ENCODE results near the gene PLA2G4B. TPM values are rescaled to one million over a fixed set of nuclear protein-coding genes. Genes with fewer than 3 reads are reported as not detected.
A peak's percentile ranks its signal among the peaks of the same experiment; 100 is the strongest.

The PLA2G4B gene
- total RNA-seq, 1 donor from 2014 or later: 4.1 TPM

DNA sequence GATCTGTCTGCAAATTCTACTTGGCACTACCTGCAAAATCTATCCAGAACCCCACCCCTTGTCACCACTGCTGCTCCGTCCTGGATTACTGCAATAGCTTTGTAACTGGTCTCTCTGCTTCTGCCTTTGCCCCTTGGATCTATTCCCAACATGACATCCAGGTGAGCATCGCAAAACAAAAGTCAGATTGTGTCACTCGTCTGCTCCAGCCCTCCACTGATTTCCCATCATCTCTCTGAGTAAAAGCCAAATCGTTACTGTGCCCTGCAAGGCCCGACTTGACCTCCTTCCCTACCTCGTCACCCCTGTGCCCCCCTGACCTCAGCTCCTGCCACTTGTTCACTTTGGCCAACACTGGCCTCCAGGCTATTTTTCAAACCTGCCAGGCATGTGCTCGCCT, 45.8 kb downstream of the PLA2G4B start:
- DNase-seq (ENCODE audit: low read depth): no peak

DNA sequence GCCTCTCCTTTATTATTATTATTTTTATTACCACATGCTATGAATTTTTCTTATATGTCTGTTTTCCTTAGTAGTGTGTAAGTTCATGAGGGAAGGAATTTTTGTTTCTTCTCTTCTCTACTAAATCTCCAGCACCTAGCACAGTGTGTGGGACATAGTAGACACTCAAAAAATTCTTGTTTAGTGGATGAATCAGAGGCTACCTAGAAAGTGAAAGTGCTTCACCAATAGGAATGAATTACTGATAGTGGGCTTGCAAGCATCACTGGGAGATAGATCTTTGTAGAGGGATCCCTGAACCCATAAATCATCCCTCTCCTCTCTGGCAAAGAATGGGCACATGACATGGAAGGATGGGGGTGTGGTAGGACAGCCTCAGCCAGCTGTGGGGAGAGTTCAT, 46.7 kb downstream of the PLA2G4B start:
- DNase-seq (ENCODE audit: low read depth): no peak

DNA sequence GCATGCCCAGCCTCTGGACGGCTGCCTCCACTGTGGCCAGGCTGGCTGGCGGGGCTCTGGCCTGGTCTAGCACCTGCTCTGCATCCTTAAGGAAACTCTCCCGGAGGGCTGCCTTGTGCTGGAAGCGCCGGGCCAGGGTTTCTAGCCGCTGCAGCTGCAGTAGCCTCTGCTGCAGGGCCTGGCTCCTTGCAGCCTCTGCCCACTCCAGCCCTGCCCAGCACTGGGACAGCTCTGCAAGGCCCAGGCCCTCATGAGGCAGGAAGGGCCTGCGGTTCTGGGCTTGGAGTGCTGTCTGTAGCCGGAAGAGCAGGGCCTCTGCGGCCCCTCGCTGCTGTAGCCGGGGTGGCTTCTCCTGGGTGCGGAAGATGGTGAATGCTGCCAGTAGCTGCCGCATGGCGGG, 47.2 kb downstream of the PLA2G4B start:
- no peak for DNase-seq (ENCODE audit: low read depth)

DNA sequence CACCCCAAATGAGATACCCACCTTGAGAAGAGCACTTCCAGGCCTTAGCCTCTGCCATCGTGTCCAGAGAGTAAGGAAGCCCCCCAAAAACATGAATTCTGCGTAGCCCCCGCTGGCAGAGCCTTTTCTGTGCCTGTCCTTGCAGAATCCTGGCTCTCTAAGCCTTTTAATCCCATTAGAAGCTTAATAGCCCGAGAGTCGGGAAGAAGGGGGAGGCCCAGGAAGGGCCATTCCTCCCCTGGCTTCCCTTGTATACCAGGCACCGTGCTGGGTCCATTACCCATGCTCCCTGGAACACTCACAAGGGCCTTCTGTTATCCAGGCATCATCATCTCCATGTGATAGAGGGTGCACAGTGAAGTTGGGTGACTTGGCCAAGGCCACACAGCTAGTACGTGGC, 48.1 kb downstream of the PLA2G4B start:
- no peak for DNase-seq (ENCODE audit: low read depth)

DNA sequence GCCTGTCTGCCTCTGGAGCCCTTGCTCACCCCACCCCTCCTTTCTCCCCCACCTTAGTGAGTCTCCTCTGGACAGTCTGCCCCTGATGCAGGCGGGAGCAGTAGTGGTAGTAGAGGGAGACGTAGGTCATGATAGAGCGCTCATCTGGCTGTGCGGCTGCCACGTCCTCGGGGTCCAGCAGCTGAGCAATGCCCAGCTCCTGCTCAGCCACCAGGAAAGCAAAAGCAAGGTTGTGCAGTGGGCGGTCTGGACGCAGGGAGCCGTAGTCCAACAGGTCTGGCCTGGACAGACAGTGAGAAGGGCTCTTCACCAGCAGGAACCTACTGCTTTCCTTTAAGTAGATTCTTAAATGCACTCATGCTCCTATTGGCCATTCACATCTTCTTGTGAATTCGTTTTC, 48.5 kb downstream of the PLA2G4B start:
- DNase-seq (ENCODE audit: low read depth): no peak

DNA sequence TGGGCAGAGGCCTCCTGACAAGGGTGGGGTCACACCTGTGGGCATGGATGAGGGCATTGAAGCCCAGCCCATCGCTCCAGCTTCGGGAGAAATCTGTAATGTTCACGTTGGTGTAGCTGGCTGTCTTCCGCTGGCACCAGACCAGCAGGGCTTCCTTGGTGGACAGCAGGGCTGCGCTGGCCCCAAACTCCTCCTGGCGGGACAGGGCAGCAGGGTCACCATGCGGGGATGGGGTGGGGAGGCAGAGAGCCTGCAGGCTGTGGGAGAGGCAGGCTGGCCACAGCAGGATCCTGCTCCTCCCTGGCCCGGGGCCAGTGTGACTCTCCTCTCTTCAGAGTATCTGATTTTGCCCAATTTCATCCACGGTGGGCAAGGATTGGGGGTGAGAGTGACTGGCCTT, 49.2 kb downstream of the PLA2G4B start:
- no peak for DNase-seq (ENCODE audit: low read depth)

DNA sequence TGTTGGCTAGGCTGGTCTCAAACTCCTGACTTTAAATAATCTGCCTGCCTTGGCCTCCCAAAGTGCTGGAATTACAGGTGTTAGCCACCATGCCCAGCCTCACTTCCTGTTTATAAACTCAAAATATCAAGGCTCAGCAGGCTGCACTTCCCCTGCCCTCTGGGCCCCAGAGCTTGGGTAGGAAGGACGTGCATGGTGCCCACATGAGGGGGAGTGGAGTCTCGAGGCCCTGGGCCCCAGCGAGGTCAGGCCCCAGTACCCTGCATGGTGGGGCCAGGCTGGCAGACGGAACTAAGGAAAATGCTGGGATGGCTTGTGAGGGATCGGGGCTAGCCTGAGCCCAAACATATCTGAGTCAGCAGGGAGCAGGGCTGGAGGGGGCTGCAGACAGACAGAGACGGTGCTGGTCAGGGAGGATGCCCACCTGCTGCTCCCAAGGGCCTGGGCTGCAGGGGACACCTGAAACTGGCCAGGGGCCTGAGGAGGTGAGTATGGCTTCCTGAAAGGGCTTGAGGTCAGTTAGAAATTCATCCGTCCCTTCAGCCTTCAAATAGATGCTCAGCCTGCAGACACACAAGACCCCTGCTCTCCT, 50.1 kb downstream of the PLA2G4B start:
- DNase-seq (ENCODE audit: low read depth): no peak

DNA sequence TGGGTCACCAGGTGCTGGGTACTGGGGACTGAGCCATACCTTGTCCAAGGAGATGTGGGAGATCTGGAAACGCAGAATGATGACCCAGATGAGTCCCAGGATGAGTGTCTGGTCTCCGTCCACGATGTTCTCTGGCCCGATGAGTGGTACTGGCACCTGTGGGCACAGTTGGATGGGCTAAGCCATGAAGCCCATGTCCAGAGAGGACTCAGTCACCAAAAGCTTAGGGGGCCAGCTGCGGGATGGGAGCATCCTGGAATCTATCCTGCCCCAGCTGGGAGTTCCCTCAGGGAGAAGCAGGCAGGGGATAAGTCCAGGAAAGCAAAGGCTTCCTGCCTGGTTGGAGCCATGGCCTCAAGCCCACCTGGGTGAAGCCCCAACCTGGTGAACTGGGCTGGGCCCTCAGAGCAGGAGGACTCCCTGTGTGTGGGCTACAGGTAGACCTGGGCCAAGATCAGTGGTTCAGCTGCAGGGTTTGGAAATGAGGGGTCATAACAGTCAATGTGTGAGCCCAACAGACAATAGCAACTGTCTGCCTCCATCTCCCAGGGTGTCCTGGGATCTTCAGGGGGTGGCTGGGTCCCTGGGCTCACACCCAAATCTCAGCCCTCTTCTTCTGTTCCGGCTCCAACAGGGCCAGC, 51.5 kb downstream of the PLA2G4B start:
- no peak for DNase-seq (ENCODE audit: low read depth)

DNA sequence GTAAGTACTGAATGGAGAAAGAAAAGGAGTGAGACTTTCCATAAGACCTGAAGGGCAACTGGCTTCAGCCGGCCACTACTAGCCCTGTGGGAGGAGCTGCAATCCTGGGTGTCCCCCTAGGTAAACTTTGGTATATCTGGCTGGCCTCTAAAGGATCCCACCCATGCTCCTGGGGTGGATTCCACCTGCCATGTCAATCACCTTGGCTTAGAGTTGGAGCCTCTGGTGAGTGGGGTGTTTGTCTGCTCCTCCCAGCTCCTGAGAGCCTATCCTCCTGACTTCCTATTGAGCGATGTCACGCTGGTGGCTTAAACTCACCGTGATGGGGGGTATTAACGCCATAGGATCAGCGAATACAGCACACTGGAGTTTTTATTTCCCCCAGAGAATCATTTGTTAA, 52.6 kb downstream of the PLA2G4B start:
- DNase-seq (ENCODE audit: low read depth): no peak

DNA sequence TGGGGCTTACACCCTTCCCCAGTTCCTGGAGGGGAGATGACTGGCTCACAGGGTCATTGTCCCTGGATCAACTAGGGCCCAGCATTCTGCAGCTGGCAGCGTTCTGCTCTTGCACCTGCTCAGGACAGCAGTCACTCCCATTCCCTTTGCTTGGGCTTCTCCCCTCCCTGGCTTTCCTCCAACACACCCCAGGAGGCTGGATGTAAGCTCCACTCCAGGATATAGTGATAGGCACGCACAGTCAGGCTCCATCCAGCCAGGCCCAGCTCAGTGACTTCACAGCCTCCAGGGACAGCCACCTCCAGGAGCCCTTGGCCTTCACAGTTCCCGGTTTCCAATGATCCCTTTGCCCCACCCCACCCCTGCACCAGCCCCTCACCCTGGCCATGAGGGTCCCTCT, 53.3 kb downstream of the PLA2G4B start:
- peak; percentile 47 for DNase-seq (ENCODE audit: low read depth)

DNA sequence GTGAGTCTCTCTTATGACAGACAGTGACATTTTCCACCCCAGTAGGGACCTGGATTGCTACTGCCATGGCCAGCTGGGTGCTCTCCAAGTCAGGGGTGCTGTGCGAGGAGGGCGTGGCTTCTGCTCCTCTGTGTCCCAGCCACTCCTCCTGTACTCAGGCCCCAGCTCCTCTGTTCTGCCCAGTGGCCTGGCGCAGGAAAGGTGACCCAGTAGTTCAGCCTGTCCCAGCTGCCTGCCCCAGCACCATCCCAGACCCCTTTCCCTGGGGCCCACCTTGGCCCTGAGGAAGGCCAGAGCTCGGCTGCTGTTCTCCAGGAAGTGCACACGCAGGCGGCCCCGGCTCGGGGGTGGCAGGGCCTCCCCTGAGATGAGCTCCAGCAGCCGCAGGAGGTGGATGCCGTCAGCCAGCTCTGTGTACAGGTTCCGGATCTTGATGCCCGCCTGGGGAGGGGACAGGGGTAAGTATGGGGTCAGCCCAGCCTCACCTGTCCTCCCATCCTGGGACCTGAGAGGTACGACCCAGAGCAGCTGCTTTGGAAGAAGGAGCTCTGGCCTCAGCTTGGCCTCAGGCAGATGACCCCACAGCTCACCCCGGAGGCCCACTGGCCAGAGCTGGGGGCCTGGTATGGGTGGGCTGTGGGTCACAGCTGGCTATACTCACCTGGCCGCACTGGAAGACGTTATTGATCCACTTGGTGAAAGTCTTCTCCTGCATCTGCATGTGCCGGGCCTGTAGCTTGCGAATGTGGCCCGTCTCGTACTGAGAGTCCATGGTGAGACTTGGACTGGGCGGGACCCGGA, 54.2 kb downstream of the PLA2G4B start:
- DNase-seq (ENCODE audit: low read depth): no peak

DNA sequence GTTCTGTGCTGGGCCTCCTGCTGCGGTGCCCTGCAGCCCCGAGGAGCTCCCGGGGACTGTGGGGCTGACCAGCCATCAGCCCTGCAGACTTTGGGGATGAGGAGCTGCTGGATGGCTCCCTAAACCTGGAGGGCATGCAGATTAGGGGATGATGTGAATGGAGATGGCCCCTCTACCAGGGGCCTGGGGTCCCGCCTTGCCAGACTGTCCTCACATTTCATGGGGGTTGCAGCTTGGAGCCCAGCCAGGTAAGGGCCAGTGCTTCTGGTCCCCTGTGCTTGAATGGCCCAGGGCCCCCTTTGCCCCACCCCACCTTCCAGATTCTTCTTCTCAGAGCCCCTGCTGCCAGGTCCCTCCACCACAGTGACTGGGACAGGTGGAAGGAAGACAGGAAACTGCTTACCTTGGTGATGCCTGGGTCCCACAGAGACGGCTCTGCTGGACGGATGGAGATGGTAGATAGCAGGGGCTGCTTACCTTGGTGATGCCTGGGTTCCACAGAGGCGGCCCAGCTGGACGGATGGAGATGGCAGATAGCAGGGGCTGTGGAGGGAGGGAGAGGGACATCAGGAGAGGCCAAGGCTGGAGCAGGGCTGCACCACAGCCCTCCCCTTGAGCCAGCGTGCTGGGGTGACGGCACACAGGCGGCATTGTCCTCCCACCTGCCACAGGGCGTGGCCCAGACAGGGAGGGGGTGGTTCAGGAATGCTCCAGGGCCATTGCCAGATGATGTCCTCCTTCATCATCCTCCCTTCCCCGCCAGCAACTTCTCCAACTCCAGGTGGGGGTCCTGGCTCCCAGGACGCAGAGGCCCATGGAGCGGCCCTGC, 55.0 kb downstream of the PLA2G4B start, which contains the start of gene SPTBN5:
Gene SPTBN5 (minus strand): TSS at position 632 of the 829 bp plus-strand sequence. CDS start 556 bp downstream, at position 76.
- DNase-seq (ENCODE audit: low read depth): no peak

DNA sequence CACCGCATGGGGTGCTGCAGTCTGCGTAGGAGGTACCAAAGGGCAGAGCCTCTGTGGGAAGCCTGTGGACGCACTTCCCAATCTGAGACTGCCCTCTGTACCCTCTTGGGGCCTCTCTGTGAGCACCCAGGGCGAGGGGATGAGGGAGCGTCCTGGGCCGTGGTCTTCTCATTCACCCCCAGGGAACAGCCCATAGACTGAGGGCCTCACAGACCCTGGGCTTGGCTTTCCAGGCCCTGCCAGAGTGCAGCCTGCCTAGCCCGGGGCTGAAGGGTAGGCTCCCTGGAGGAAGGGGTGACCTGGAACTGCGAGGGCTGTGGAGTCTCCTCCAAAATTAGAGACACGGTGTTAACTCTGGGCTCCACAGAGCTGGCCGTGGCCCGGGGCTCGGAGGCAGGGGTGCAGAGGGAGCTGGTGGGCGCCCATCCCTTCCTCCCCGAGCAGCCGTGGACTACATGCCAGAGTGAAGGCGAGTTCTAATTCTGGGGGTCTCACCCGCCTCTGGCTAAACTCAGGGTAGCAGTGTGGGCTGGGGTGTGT, 55.7 kb downstream of the PLA2G4B start:
- DNase-seq (ENCODE audit: low read depth): no peak

DNA sequence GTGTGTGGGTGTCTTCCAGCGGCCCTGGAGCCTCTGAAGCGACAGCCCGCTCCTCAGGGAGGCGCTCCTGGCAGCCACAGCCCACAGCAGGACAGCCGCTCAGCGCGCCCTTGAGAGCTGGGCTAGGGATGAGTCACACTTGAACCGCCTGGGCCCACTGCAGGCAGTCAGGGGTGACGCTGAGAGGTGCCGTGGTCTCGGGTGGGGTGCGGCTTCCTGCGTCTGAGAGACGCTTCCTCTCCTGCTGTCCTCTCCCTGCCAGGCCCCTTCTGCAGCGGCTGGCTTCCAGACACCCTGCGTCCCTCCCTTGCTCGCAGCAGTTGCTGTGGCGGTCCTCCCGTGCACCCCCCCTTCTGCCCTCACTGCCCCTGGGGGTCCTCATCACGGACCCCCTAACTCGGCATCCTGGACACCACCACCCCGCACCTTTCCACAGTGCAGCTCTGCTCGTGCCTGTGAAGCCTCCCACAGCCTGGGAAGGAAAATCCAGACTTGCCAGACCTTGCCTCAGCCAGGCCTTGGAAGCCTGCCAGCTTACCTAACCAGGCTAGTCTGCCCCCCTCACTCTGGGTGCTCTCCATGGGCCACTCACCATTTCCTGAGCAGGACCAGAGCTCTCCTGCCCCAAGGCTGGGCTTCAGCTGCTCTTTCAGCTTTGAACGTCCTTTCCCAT, 56.3 kb downstream of the PLA2G4B start:
- DNase-seq (ENCODE audit: low read depth): peak; percentile 47

DNA sequence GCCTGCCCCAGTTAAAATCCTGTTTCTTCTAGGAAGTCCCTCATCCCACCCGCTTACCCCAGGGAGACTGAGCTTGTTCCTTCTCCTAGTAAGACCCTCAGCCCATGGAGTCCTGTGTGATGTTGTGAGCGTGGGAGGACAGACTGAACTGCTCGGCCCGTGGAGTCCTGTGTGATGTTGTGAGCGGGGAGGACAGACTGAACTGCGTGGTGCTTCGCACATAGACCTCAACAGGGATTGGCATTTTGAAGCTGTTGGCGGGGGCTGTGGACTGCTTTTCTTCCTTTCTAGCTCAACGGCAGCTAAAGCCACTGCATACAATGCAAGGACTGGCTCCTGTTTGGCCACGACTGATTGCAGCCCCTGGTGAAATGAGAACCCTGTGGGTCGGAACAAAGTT, 56.8 kb downstream of the PLA2G4B start:
- DNase-seq (ENCODE audit: low read depth): no peak

DNA sequence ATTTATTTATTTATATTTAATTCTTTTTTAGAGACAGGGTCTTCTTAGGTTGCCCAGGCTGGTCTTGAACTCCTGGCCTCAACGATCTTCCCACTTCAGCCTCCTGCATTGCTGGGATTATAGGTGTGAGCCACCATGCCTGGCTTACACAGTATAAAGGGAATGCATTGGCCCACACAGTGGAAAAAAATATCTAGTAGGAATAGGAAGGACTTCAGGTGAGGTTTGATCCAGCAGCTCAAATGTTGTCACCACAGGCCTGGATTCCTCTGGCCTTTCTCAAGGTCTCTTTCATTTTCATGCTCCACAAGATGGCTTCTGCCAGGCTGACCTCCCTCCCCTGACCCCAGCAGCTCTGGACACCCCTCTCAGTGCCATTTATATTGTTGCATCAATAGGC, 57.3 kb downstream of the PLA2G4B start:
- DNase-seq (ENCODE audit: low read depth): no peak

DNA sequence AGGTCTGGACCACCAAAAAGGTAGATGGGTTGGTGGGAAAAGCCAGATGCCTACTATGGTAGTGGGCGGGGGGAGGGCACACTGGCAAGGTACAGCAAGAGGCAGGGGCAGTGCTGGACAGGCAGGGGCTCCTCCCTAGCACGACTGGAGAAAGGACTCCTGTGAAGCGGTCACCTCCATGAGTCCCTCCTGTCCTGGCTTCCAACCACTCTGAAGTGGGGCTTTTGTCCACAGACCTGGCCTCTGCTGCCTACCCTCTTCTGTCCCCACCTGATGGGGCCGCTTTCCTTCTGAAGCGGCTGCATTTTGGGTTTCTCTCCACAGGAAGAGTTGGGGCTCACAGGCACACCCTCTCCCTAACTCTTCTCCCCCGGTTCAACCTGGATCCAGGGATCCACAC, 57.9 kb downstream of the PLA2G4B start:
- no peak for DNase-seq (ENCODE audit: low read depth)

DNA sequence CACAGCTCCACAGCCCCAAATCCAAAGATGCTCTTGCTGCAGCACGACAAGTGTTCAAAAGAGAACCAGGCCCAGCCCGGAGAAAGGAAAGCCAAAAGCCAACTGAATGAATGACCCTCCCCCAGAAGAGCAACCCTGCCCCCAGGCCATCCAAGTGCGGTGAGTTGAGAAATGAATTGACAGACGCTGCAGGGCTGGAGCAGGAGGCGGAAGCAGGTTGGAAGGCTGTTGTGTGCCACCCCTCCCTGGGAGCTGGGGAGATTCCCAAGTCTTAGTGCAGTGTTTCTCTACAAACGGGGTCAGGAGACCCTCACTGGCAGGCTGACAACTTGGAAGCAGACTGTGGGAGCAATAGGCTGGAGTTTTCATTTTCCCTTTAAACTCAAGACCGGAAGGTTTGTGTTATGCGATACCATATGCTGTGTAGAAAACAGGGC, 58.7 kb downstream of the PLA2G4B start:
- no peak for DNase-seq (ENCODE audit: low read depth)
